Activated CD4-positive, alpha-beta T cell treated with anti-CD3 and anti-CD28 coated beads, Interleukin-2, amount 10 ng/mL, durations not matched to agents 24 days and 14 days (primary cell): Measurements from ENCODE around the gene HTR6. TPM values are rescaled to one million over a fixed set of nuclear protein-coding genes. Genes with fewer than 3 reads are reported as not detected.

Experiments used
- DNase-seq: peaks from one replicate; pipeline ENCODE4 v3.0.0; 2022
- H3K27ac Mint-ChIP-seq: one replicate; pipeline ENCODE4 v1.8.0; 2022; ENCODE audit warnings: mild to moderate bottlenecking, mixed read lengths
- H3K27me3 Mint-ChIP-seq: one replicate; pipeline ENCODE4 v1.8.0; 2022; ENCODE audit warnings: mixed read lengths
- H3K36me3 Mint-ChIP-seq: one replicate; pipeline ENCODE4 v1.8.0; 2022; ENCODE audit warnings: low read depth, mild to moderate bottlenecking, mixed read lengths
- H3K4me1 Mint-ChIP-seq: one replicate; pipeline ENCODE4 v1.8.0; 2021; ENCODE audit warnings: mixed read lengths
- H3K4me3 Mint-ChIP-seq: one replicate; pipeline ENCODE4 v1.8.0; 2022; ENCODE audit warnings: mild to moderate bottlenecking, moderate library complexity, mixed read lengths
- H3K9me3 Mint-ChIP-seq: one replicate; pipeline ENCODE4 v1.8.0; 2021; ENCODE audit warnings: mixed read lengths
- intact Hi-C: fragments of 100-400 bp; cut with micrococcal nuclease; formaldehyde crosslinking; loops from one replicate; pipeline ENCODE4 v1.15.1; 2023
- total RNA-seq: library from RNA; stranded (reverse); gene quantifications from 2 replicates; pipeline ENCODE4 v1.2.3, GENCODE V29; 2022

The HTR6 gene
- total RNA-seq, 1 donor from 2014 or later, result not detected

DNA sequence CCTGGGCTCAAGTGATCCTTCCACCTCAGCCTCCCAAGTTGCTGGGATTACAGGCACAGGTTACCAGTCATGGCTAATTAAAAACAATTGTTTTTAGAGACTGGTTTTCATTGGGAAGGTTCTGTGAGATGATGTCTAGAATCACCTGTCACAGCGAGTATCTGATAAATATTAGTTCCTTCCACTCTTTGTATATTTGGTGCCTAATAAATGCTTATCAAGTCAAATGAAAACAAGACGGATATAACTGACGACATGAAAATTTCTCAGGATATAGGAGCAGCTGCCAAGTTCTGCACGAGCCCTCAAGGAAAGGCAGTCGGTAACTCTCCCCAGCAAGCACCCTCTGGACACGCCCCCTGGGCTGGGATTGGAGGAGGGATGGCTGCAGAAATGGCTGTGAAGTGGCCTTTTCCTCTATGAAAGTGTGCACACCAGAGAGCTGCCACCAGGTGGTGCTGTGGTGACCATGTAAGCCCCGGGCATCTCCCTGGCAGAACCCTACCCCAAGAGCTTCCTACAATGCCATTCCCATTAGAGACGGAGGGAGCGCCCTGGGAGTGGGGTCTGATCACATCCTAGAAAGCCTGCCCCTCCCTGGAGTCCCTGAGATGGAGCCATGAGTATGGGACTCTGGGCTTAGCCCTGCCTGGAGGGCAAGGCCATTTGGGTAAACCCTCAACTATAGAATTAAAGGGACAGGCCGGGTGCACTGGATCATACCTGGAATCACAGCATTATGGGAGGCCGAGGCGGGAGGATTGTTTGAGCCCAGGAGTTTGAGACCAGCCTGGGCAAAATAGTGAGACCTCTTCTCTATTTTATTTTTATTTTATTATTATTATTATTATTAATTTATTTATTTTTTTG is 50.9 kb downstream of the HTR6 start:
- no peaks in the 10 kb centered on the region for H3K9me3 Mint-ChIP-seq
- H3K36me3 Mint-ChIP-seq, result peaks cover 7% of the 10 kb centered on the region
- no peak overlapping the region for H3K4me3 Mint-ChIP-seq
- H3K4me1 Mint-ChIP-seq, result peaks cover 17% of the 10 kb centered on the region
- intact Hi-C loops, result loop anchor here (5.0 to 10.0 kb wide), 2 partner anchors 79 to 97 kb away; partner anchors contain the start of gene TMCO4
- peak; percentile 94 for DNase-seq
- H3K27ac Mint-ChIP-seq, result peak overlapping the region; percentile 32
- no peaks in the 10 kb centered on the region for H3K27me3 Mint-ChIP-seq

- Mint-ChIP-seq H3K4me3 (no peak overlapping the region), H3K27ac (no peak overlapping the region), H3K27me3 (no peaks in the 10 kb centered on the region), H3K4me1 (peaks cover 8% of the 10 kb centered on the region), H3K36me3 (peaks cover 5% of the 10 kb centered on the region), H3K9me3 (no peaks in the 10 kb centered on the region)
- intact Hi-C loops, result loop anchor here (5.0 to 10.0 kb wide), 2 partner anchors 77 to 95 kb away; partner anchors contain the start of gene TMCO4
- no peak for DNase-seq
These were observed 52.8 kb downstream of the HTR6 start for GRCh38 chr1:19717467-19717866.

GRCh38 chr1:19720174-19720573 is 55.5 kb downstream of the HTR6 start:
- Mint-ChIP-seq H3K9me3 (no peaks in the 10 kb centered on the region), H3K36me3 (no peaks in the 10 kb centered on the region), H3K4me1 (peaks cover 5% of the 10 kb centered on the region), H3K4me3 (no peak overlapping the region), H3K27ac (no peak overlapping the region), H3K27me3 (no peaks in the 10 kb centered on the region)
- intact Hi-C loops, result no loop called here
- DNase-seq, result no peak

DNA sequence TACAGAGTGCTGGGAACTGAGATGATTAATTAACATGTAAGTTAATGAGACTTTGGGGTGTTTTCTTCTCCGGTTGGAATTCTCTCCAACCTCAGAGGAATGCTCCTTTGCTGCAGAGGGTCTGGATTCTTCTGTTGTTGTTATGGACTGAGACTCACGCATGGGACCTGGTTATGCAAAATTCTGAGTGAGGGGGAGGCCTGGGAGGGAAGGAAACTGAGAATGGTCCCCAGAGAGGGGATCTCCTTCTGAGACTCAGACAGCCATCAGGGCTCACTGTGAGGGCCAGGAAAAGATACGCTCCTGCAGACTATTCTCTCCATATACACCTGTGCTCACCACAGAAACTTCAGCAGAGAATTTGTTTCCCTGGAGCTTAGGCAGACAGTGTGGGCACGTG is 56.3 kb downstream of the HTR6 start:
- Mint-ChIP-seq H3K4me1 (no peaks in the 10 kb centered on the region), H3K9me3 (no peaks in the 10 kb centered on the region), H3K27ac (no peak overlapping the region), H3K36me3 (no peaks in the 10 kb centered on the region), H3K27me3 (no peaks in the 10 kb centered on the region), H3K4me3 (no peak overlapping the region)
- intact Hi-C loops, result no loop called here
- DNase-seq, result no peak

GRCh38 chr1:19723874-19724273 is 59.2 kb downstream of the HTR6 start:
- no peaks in the 10 kb centered on the region for H3K27me3 Mint-ChIP-seq
- peaks cover 4% of the 10 kb centered on the region for H3K36me3 Mint-ChIP-seq
- DNase-seq, result no peak
- H3K9me3 Mint-ChIP-seq, result no peaks in the 10 kb centered on the region
- H3K27ac Mint-ChIP-seq, result no peak overlapping the region
- H3K4me1 Mint-ChIP-seq, result no peaks in the 10 kb centered on the region
- H3K4me3 Mint-ChIP-seq, result no peak overlapping the region
- intact Hi-C loops, result no loop called here

DNA sequence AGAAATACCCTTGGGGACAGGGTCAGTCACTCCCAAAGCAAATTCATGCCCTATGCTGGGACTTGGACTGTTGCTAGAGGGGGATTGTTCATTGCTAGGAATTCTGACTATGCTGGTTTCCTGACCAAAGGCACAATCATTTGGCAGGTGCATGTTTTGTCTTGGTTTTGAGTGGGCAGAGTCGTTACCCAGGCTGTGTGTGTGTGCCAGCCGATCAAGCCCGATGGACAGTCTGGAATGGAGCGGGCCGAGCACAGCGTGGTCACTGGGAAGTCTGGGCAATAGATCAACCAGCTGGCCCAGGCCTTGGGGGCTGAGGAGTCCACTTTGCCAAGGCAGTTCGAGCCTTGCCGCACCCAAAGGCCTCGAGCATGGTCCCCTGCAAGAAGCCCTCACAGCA is 60.9 kb downstream of the HTR6 start:
- DNase-seq, result no peak
- Mint-ChIP-seq H3K4me1 (no peaks in the 10 kb centered on the region), H3K36me3 (peaks cover 10% of the 10 kb centered on the region), H3K9me3 (no peaks in the 10 kb centered on the region), H3K27me3 (no peaks in the 10 kb centered on the region), H3K27ac (no peak overlapping the region), H3K4me3 (no peak overlapping the region)
- intact Hi-C loops, result no loop called here

DNA sequence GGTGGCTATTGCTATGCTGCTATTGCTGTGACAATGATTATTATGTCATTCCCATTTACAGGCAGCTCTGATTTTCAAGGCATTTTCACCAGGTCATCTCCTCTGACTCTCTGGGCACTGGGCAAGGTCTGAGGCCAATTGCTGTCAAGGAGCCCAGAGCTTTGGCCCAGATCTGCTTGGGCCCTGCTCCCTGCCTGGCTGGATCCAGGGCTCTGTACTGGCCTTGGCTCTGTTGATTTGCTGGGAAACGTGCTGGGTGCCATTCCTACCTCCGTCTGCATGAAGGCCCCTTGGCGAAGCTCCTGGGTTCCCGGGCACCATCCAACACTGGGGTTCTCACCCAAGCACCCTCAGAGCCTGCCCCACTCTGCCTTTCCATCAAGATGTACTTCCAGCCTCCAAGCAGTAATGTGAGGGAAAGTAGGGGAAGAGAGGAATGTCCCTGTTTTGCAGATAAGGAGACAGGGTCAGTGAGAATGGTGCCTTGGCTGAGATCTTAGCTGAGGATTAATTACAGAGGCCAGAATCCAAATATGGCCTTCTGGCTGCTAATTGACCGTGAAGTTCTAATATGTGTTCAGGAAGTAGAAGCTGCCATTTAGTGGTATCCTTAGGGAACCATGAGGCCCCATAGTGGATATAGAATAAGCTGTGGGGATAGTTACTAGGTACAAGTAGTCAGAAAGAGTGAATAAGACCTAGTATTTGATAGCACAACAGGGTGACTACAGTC is 63.9 kb downstream of the HTR6 start:
- DNase-seq, result no peak
- H3K27me3 Mint-ChIP-seq, result no peaks in the 10 kb centered on the region
- H3K4me1 Mint-ChIP-seq, result no peaks in the 10 kb centered on the region
- no peak overlapping the region for H3K4me3 Mint-ChIP-seq
- no peak overlapping the region for H3K27ac Mint-ChIP-seq
- intact Hi-C loops, result no loop called here
- H3K36me3 Mint-ChIP-seq, result peaks cover 15% of the 10 kb centered on the region
- H3K9me3 Mint-ChIP-seq, result peaks cover 4% of the 10 kb centered on the region

DNA sequence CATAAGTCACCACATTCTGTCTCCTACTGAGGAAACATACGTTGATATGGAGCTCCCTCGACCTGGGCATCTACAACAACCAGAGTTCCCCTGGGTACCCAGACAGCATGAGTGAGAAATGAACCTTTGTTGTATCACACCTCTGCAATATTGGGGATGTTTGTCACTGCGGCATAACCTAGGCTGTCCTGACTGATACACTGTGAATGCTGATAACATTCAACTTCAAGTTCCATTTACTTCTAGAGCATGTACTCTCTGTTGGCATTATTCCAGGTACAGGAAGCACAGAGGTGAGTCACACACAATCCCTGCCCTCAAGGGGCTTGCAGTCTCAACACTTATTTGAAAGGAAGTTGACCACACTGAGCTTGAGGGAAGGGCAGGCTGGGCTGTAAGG is 65.6 kb downstream of the HTR6 start:
- no peak for DNase-seq
- H3K9me3 Mint-ChIP-seq, result peaks cover 4% of the 10 kb centered on the region
- H3K36me3 Mint-ChIP-seq, result peaks cover 15% of the 10 kb centered on the region
- intact Hi-C loops, result no loop called here
- H3K4me3 Mint-ChIP-seq, result no peak overlapping the region
- H3K27me3 Mint-ChIP-seq, result no peaks in the 10 kb centered on the region
- no peaks in the 10 kb centered on the region for H3K4me1 Mint-ChIP-seq
- H3K27ac Mint-ChIP-seq, result no peak overlapping the region

Other genes starting within 250 kb of the HTR6 start
- gene CAPZB, start 179.3 kb upstream of the HTR6 start, total RNA-seq, result 291 and 297 TPM in 2 replicates
- gene NBL1, start 20.6 kb upstream of the HTR6 start, total RNA-seq, result 51.7 and 54.1 TPM in 2 replicates
- 12.1 and 12.6 TPM in 2 replicates for gene TMCO4, start 135.0 kb downstream of the HTR6 start, total RNA-seq
- gene RNF186, start 150.4 kb downstream of the HTR6 start, total RNA-seq, result not detected in 2 replicates
- gene OTUD3, start 217.5 kb downstream of the HTR6 start, total RNA-seq, result 12.2 and 13.6 TPM in 2 replicates